ENCODE results near the gene AOC2. TPM values are rescaled to one million over a fixed set of nuclear protein-coding genes. Genes with fewer than 3 reads are reported as not detected.
"Not testable (repeated sequence)": the region's sequence is repeated elsewhere in the genome, so short reads cannot be mapped to it uniquely, and the experiment has no call there.

AOC2 gene
- total and polyA plus RNA-seq, 7 donors: 1.2 to 2.1 (median 1.4) TPM; not detected in 2

DNA sequence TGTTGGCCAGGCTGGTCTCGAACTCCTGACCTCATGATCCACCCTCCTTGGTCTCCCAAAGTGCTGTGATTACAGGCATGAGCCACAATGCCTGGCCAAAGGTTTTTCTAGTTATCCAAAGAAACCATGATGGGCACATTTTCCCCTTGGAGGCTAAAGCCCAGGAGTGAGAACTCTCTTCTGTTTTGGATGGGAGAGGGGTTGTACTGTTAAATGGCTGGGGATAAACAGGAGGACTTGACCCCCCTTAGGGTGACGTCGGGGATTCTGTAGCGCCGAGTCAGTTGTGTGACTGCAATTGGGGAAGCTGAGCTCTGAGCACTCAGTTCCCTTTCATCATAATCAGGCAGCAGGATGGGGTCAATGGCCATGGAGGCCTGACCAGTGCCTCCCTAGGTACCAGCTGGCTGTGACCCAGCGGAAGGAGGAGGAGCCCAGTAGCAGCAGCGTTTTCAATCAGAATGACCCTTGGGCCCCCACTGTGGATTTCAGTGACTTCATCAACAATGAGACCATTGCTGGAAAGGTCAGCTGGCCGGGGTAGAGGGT lies 10.7 kb downstream of the AOC2 start:
- 82 to 83% methylated on average over 8 of the region's 8 CpGs for WGBS, 2 donors
- peak; percentile 52 for DNase-seq

DNA sequence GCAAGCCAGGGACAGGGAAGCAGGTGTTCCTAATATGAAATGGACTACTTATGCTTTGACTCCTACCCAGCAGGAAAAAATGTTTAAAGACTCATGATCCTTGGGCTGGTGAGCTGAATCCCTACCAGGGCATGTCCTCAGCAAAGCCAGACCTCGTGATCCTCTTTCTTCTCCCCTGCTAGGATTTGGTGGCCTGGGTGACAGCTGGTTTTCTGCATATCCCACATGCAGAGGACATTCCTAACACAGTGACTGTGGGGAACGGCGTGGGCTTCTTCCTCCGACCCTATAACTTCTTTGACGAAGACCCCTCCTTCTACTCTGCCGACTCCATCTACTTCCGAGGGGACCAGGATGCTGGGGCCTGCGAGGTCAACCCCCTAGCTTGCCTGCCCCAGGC lies 11.7 kb downstream of the AOC2 start:
- peaks cover 0 to 39% (median 6%) of the 10 kb centered on the region in 4 donors for H3K36me3 ChIP-seq
- H3K4me3 ChIP-seq: peak overlapping the region in 2 of 4 donors; percentile 64 to 70
- peaks cover 0 to 49% (median 40%) of the 10 kb centered on the region in 4 donors for H3K4me1 ChIP-seq
- 89 to 91% methylated on average over 8 of the region's 8 CpGs for WGBS, 2 donors
- peak; percentile 13 for DNase-seq
- H3K27ac ChIP-seq: peak overlapping the region; percentile 82 to 94 (median 90)
- intact Hi-C loops (cut with DNase I); H3K9me3 ChIP-seq; H3K27me3 ChIP-seq: not testable (repeated sequence)

More for the DNA sequence above, 10.7 kb downstream of the AOC2 start:
- Histone ChIP-seq H3K9me3 (no peaks in the 10 kb centered on the region), H3K27ac (peak overlapping the region; percentile 82 to 94 (median 90)), H3K4me1 (peaks cover 0 to 57% (median 46%) of the 10 kb centered on the region in 4 donors), H3K4me3 (peak overlapping the region in 3 of 4 donors; percentile 57 to 70 (median 64)), H3K36me3 (peaks cover 0 to 39% (median 6%) of the 10 kb centered on the region in 4 donors), H3K27me3 (no peaks in the 10 kb centered on the region)
- TF ChIP-seq CTCF (IDR thresholded peaks at IDR 0.05) (no peak), POLR2A (IDR thresholded peaks at IDR 0.05) (no peak), EP300 (IDR thresholded peaks at IDR 0.05) (no peak)
- intact Hi-C loops (cut with DNase I): no loop called here

DNA sequence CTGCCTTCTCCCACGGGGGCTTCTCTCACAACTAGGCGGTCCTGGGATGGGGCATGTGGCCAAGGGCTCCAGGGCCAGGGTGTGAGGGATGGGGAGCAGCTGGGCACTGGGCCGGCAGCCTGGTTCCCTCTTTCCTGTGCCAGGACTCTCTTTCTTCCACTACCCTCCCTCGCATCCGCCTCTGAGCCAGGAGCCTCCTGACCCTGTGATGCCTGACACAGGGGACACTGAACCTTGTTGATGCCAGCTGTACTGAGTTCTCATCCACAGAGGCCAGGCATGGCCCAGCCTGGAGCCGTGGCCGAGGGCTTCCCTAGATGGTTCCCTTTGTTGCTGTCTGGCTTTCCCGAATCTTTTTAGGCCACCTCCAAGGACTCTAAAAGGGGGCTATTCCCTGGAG lies 12.1 kb downstream of the AOC2 start:
- Histone ChIP-seq H3K4me3 (peak overlapping the region in 1 of 4 donors; percentile 13), H3K27ac (peak overlapping the region; percentile 13 to 94 (median 88)), H3K36me3 (peaks cover 0 to 39% (median 6%) of the 10 kb centered on the region in 4 donors), H3K4me1 (peaks cover 0 to 49% (median 40%) of the 10 kb centered on the region in 4 donors)
- DNase-seq; H3K9me3 ChIP-seq; H3K27me3 ChIP-seq; intact Hi-C loops (cut with DNase I): not testable (repeated sequence)
- 91 to 92% methylated on average over 6 of the region's 8 CpGs for WGBS, 2 donors

DNA sequence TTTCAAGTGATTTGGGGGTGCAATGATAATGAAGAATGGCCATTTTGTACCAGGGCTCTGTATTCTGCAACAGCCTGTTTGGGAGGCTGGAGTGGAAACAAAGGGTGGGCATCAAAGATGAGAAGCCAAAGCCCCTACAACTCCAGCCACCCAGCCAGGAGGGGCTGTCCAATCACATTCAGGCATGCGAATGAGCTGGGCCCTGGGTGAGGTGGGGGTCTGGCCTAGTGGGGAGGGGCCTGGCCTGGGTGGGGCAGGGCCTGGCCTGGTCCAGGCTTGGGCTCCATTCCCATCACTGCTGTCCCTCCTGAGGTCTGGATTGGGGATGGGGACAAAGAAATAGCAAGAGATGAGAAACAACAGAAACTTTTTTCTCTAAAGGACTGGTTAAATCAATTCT lies 13.0 kb downstream of the AOC2 start:
- TF ChIP-seq POLR2AphosphoS5 (IDR thresholded peaks at IDR 0.05): no peak
- TF ChIP-seq CTCF (IDR thresholded peaks at IDR 0.05): no peak
- no peak for TF ChIP-seq EP300 (IDR thresholded peaks at IDR 0.05)
- TF ChIP-seq POLR2A (IDR thresholded peaks at IDR 0.05): no peak
- H3K27ac ChIP-seq: peak overlapping the region; percentile 13 to 94 (median 88)
- H3K4me1 ChIP-seq: peaks cover 0 to 48% (median 40%) of the 10 kb centered on the region in 4 donors
- 89 to 93% methylated on average over 1 of the region's 1 CpG for WGBS, 2 donors
- H3K4me3 ChIP-seq: no peak overlapping the region
- no peak for DNase-seq
- H3K36me3 ChIP-seq: peaks cover 0 to 39% (median 6%) of the 10 kb centered on the region in 4 donors
- H3K27me3 ChIP-seq: no peaks in the 10 kb centered on the region
- intact Hi-C loops (cut with DNase I): no loop called here
- no peaks in the 10 kb centered on the region for H3K9me3 ChIP-seq

DNA sequence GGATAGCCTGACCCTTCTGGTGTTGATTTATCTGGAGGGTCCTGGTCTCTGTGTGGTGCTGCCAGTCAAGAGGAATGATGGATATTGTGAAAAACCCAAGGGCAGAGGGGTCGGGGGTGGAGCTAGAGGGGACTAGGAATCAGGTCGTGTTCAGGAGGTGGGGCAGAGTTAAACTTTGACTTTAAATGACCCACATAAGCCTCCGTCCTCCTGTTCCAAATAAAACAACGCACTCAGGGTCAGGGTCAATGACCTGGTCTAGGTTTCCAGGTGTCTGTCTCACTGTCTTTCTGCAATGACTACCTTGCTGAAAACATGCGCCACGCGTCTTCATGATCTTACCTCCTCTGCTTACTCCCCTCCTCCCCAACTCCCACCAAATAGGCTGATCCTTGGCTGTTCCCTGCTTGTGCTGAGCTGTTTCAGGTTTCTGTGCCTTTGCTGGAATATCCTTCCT lies 21.3 kb downstream of the AOC2 start:
- Histone ChIP-seq H3K27ac (peak overlapping the region in 1 of 4 donors; percentile 36), H3K4me3 (no peak overlapping the region), H3K9me3 (no peaks in the 10 kb centered on the region), H3K27me3 (no peaks in the 10 kb centered on the region), H3K4me1 (peaks cover 0 to 6% (median 0%) of the 10 kb centered on the region in 4 donors), H3K36me3 (peaks cover 0 to 22% (median 5%) of the 10 kb centered on the region in 4 donors)
- DNase-seq: no peak
- TF ChIP-seq POLR2AphosphoS5 (IDR thresholded peaks at IDR 0.05): no peak
- no peak for TF ChIP-seq CTCF (IDR thresholded peaks at IDR 0.05)
- TF ChIP-seq EP300 (IDR thresholded peaks at IDR 0.05): no peak
- TF ChIP-seq POLR2A (IDR thresholded peaks at IDR 0.05): no peak
- WGBS, 2 donors: 60 to 80% methylated on average over 7 of the region's 7 CpGs
- intact Hi-C loops (cut with DNase I): no loop called here

DNA sequence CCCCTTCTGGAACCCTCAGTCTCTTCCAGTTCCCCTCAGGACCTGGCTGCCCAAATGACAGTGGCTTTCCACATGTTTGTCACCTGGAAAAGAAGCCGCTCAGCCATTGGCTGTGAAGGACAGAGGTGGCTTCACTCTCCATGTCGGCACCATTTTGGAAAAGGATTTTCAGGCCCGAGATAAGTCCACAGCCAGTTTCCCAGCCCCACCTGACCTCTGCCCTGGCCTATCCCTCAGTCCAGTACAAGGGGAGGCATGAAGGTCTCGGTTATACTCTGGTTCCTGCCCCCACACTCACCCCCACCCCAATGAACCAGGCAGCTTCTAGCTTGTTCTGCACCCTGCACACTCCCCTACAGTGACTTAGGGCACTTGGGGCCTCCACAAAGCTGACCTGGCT lies 21.8 kb downstream of the AOC2 start:
- Histone ChIP-seq H3K27me3 (no peaks in the 10 kb centered on the region), H3K27ac (no peak overlapping the region), H3K36me3 (peaks cover 0 to 24% (median 5%) of the 10 kb centered on the region in 4 donors), H3K9me3 (no peaks in the 10 kb centered on the region), H3K4me1 (peaks cover 0 to 6% (median 0%) of the 10 kb centered on the region in 4 donors), H3K4me3 (no peak overlapping the region)
- TF ChIP-seq CTCF (IDR thresholded peaks at IDR 0.05) (no peak), POLR2AphosphoS5 (IDR thresholded peaks at IDR 0.05) (no peak), POLR2A (IDR thresholded peaks at IDR 0.05) (no peak), EP300 (IDR thresholded peaks at IDR 0.05) (no peak)
- 82 to 94% methylated on average over 4 of the region's 4 CpGs for WGBS, 2 donors
- DNase-seq: no peak
- intact Hi-C loops (cut with DNase I): no loop called here
